Left renal pelvis (tissue), 4 donors: ENCODE data around the gene THBS2. TPM values are rescaled to one million over a fixed set of nuclear protein-coding genes. Genes with fewer than 3 reads are reported as not detected.
"Not testable (repeated sequence)": the region's sequence is repeated elsewhere in the genome, so short reads cannot be mapped to it uniquely, and the experiment has no call there.

Experiments
- DNase-seq, 4 donors: peaks; one replicate each; pipeline ENCODE4 v3.0.0-alpha.2; 2013; ENCODE audit warnings: low read depth in 4 of 4, low spot score in 3 of 4
- polyA plus RNA-seq, 4 donors: library from polyadenylated mRNA; unstranded; fragments of 120-200 nt; gene quantifications; one replicate each; pipeline ENCODE4 v1.2.1, GENCODE V29; 2013; ENCODE audit not compliant: insufficient read length in 4 of 4

The THBS2 gene
- 10 to 100 TPM in 3 of 4 donors, 1 to 10 TPM in 1; 8.0 to 56.8 (median 23.2) TPM for polyA plus RNA-seq

- no peak for DNase-seq
Measured at GRCh38 chr6:169253337-169254238, at the start of gene THBS2. TSS of gene THBS2 (minus strand) at chr6:169253846. CDS start at chr6:169250784, 3,062 bp downstream.

GRCh38 chr6:169302716-169303115, 49.1 kb upstream of the THBS2 start:
- no peak for DNase-seq

- no peak for DNase-seq
Measured at GRCh38 chr6:169302255-169302654, 48.6 kb upstream of the THBS2 start.

GRCh38 chr6:169300916-169301315, 47.3 kb upstream of the THBS2 start:
- no peak for DNase-seq

- not testable (repeated sequence) for DNase-seq
Measured at GRCh38 chr6:169298626-169299025, 45.0 kb upstream of the THBS2 start.

GRCh38 chr6:169296622-169297021, 43.0 kb upstream of the THBS2 start:
- DNase-seq = no peak

GRCh38 chr6:169296170-169296569, 42.5 kb upstream of the THBS2 start:
- no peak for DNase-seq

GRCh38 chr6:169293196-169293595, 39.5 kb upstream of the THBS2 start:
- no peak for DNase-seq

GRCh38 chr6:169292338-169293124, 38.9 kb upstream of the THBS2 start:
- DNase-seq = no peak

- DNase-seq = no peak
Measured at GRCh38 chr6:169291646-169292337, 38.1 kb upstream of the THBS2 start.

- DNase-seq = no peak
Measured at GRCh38 chr6:169291148-169291547, 37.5 kb upstream of the THBS2 start.

- DNase-seq = no peak
Measured at GRCh38 chr6:169289619-169290339, 36.1 kb upstream of the THBS2 start.

- DNase-seq = no peak
Measured at GRCh38 chr6:169289257-169289618, 35.6 kb upstream of the THBS2 start.

GRCh38 chr6:169288591-169288990, 34.9 kb upstream of the THBS2 start:
- no peak for DNase-seq

GRCh38 chr6:169287675-169288074, 34.0 kb upstream of the THBS2 start:
- DNase-seq = no peak

- DNase-seq = no peak
Measured at GRCh38 chr6:169286961-169287360, 33.3 kb upstream of the THBS2 start.

- no peak for DNase-seq
Measured at GRCh38 chr6:169285165-169285564, 31.5 kb upstream of the THBS2 start.

- no peak for DNase-seq
Measured at GRCh38 chr6:169283924-169284323, 30.3 kb upstream of the THBS2 start.

- no peak for DNase-seq
Measured at GRCh38 chr6:169282043-169282442, 28.4 kb upstream of the THBS2 start.

- no peak for DNase-seq
Measured at GRCh38 chr6:169277619-169278018, 24.0 kb upstream of the THBS2 start.
